ENCODE measurements around the gene TCF4. TPM values are rescaled to one million over a fixed set of nuclear protein-coding genes. Genes with fewer than 3 reads are reported as not detected.

TCF4 gene
- total RNA-seq, 1 experiment from 2014 or later: 104 TPM

- no peak for TF ChIP-seq E2F5 (CRISPR knock-in tag; IDR thresholded peaks at IDR 0.05)
- TF ChIP-seq CTCF (IDR thresholded peaks at IDR 0.05): no peak
- no peak for TF ChIP-seq CREB1 (CRISPR knock-in tag; IDR thresholded peaks at IDR 0.05)
These were observed 12.9 kb downstream of the TCF4 start (continued) for GRCh38 chr18:55575066-55575465.

- Mint-ChIP-seq H3K27ac (peak overlapping the region; percentile 44), H3K9me3 (no peaks in the 10 kb centered on the region), H3K36me3 (no peaks in the 10 kb centered on the region), H3K4me1 (peaks cover 70% of the 10 kb centered on the region), H3K27me3 (ENCODE audit: low read depth) (no peaks in the 10 kb centered on the region), H3K4me3 (no peak overlapping the region)
- POLR2A ChIA-PET: no interaction called here
- DNase-seq (ENCODE audit: low spot score): peak; percentile 23
- no peak for TF ChIP-seq JAZF1 (CRISPR knock-in tag; IDR thresholded peaks at IDR 0.05)
- no peak for TF ChIP-seq ATF6 (CRISPR knock-in tag; IDR thresholded peaks at IDR 0.05)
- TF ChIP-seq SMAD4 (CRISPR knock-in tag; IDR thresholded peaks at IDR 0.05): no peak
- TF ChIP-seq KAT7 (CRISPR knock-in tag; IDR thresholded peaks at IDR 0.05; ENCODE audit: borderline replicate concordance): no peak
- no peak for TF ChIP-seq NFATC4 (CRISPR knock-in tag; IDR thresholded peaks at IDR 0.05)
- TF ChIP-seq ZNF317 (CRISPR knock-in tag; IDR thresholded peaks at IDR 0.05; ENCODE audit: borderline replicate concordance, low read depth): no peak
- no peak for TF ChIP-seq RORB (CRISPR knock-in tag; IDR thresholded peaks at IDR 0.05)
- TF ChIP-seq NFYB (CRISPR knock-in tag; conservative IDR thresholded peaks at IDR 0.05; ENCODE audit: low read depth): no peak
- no peak for TF ChIP-seq FOXK1 (CRISPR knock-in tag; IDR thresholded peaks at IDR 0.05)
- no peak for TF ChIP-seq GRHL2 (CRISPR knock-in tag; IDR thresholded peaks at IDR 0.05; ENCODE audit: insufficient replicate concordance, severe bottlenecking)
- TF ChIP-seq MXD4 (CRISPR knock-in tag; IDR thresholded peaks at IDR 0.05; ENCODE audit: borderline replicate concordance): no peak
- TF ChIP-seq TEAD1 (CRISPR knock-in tag; IDR thresholded peaks at IDR 0.05): no peak
- no peak for TF ChIP-seq ZBTB21 (CRISPR knock-in tag; IDR thresholded peaks at IDR 0.05; ENCODE audit: borderline replicate concordance)
- TF ChIP-seq ZNF121 (CRISPR knock-in tag; IDR thresholded peaks at IDR 0.05): no peak
- no peak for TF ChIP-seq CTCF (IDR thresholded peaks at IDR 0.05)
- no peak for TF ChIP-seq ZBTB43 (CRISPR knock-in tag; IDR thresholded peaks at IDR 0.05)
- no peak for TF ChIP-seq ZNF425 (CRISPR knock-in tag; conservative IDR thresholded peaks at IDR 0.05)
- TF ChIP-seq MLX (CRISPR knock-in tag; IDR thresholded peaks at IDR 0.05): no peak
- peak; percentile 83 for ATAC-seq
- CTCF ChIA-PET: interaction anchor here (0.9 kb wide), 1 partner anchor 230 kb away, joined by 3 read pairs; no protein-coding TSS in a partner anchor
These were observed 14.6 kb downstream of the TCF4 start for GRCh38 chr18:55573386-55573785.

All from WTC11 (cell line).